HEK293T (cell line): ENCODE results near the gene MIPEP.

ENCODE experiments used
- CTCF ChIA-PET: fragments of 350-600 bp; formaldehyde crosslinking; extraction: SDS; loops from one replicate; lab custom pipeline; 2021; ENCODE audit warnings: antibody characterized with exemption, inconsistent platforms; lab: Yijun Ruan, JAX
- POLR2A ChIA-PET: fragments of 350-600 bp; formaldehyde crosslinking; extraction: SDS; loops from one replicate; lab custom pipeline; 2020; ENCODE audit warnings: antibody characterized with exemption, inconsistent platforms; lab: Yijun Ruan, JAX
- DNase-seq: peaks from one replicate; pipeline ENCODE4 v3.0.0; 2012; ENCODE audit warnings: mixed read lengths; ENCODE audit errors: extremely low spot score
- ARNT ChIP-seq: fragments of 450-650 bp; IDR thresholded peaks from 2 replicates; pipeline ENCODE4 v1.6.1; 2017; ENCODE audit warnings: mild to moderate bottlenecking
- BHLHE40 ChIP-seq: fragments of 450-650 bp; IDR thresholded peaks from 2 replicates; pipeline ENCODE4 v1.6.1; 2016; ENCODE audit warnings: mild to moderate bottlenecking, moderate library complexity, borderline replicate concordance
- CTBP1 ChIP-seq: fragments of 450-650 bp; IDR thresholded peaks from 2 replicates; pipeline ENCODE4 v1.6.1; 2016; ENCODE audit warnings: borderline replicate concordance
- ELF4 ChIP-seq: fragments of 450-650 bp; IDR thresholded peaks from 2 replicates; pipeline ENCODE4 v1.6.1; 2017; ENCODE audit warnings: antibody characterized with exemption
- FOXA1 ChIP-seq: fragments of 450-650 bp; IDR thresholded peaks from 2 replicates; pipeline ENCODE4 v1.6.1; 2016; ENCODE audit warnings: mild to moderate bottlenecking
- FOXK2 ChIP-seq: fragments of 450-650 bp; IDR thresholded peaks from 2 replicates; pipeline ENCODE4 v1.6.1; 2016; ENCODE audit warnings: mild to moderate bottlenecking
- FOXM1 ChIP-seq: fragments of 450-650 bp; IDR thresholded peaks from 2 replicates; pipeline ENCODE4 v1.6.1; 2017; ENCODE audit warnings: mild to moderate bottlenecking, borderline replicate concordance
- HDGF ChIP-seq: fragments of 450-650 bp; IDR thresholded peaks from 2 replicates; pipeline ENCODE4 v1.6.1; 2017; ENCODE audit warnings: antibody characterized with exemption, borderline replicate concordance
- L3MBTL2 ChIP-seq: fragments of 450-650 bp; conservative IDR thresholded peaks from 2 replicates; pipeline ENCODE4 v1.6.1; 2016; ENCODE audit warnings: mild to moderate bottlenecking
- LEF1 ChIP-seq: fragments of 450-650 bp; IDR thresholded peaks from 2 replicates; pipeline ENCODE4 v1.6.1; 2017; ENCODE audit warnings: mild to moderate bottlenecking, borderline replicate concordance
- NFRKB ChIP-seq: fragments of 450-650 bp; IDR thresholded peaks from 2 replicates; pipeline ENCODE4 v1.6.1; 2016; ENCODE audit warnings: mild to moderate bottlenecking, moderate library complexity
- PKNOX1 ChIP-seq: fragments of 450-650 bp; IDR thresholded peaks from 2 replicates; pipeline ENCODE4 v1.6.1; 2016
- SP1 ChIP-seq: fragments of 450-650 bp; IDR thresholded peaks from 2 replicates; pipeline ENCODE4 v1.6.1; 2017
- SUZ12 ChIP-seq: fragments of 450-650 bp; IDR thresholded peaks from 2 replicates; pipeline ENCODE4 v1.6.1; 2016; ENCODE audit warnings: mild to moderate bottlenecking
- TARDBP ChIP-seq: fragments of 450-650 bp; IDR thresholded peaks from 2 replicates; pipeline ENCODE4 v1.6.1; 2016

Gene MIPEP

GRCh38 chr13:23725922-23726321 lies 163.3 kb downstream of the MIPEP start:
- DNase-seq: no peak
- ChIA-PET POLR2A (no interaction called here), CTCF (no interaction called here)

DNA sequence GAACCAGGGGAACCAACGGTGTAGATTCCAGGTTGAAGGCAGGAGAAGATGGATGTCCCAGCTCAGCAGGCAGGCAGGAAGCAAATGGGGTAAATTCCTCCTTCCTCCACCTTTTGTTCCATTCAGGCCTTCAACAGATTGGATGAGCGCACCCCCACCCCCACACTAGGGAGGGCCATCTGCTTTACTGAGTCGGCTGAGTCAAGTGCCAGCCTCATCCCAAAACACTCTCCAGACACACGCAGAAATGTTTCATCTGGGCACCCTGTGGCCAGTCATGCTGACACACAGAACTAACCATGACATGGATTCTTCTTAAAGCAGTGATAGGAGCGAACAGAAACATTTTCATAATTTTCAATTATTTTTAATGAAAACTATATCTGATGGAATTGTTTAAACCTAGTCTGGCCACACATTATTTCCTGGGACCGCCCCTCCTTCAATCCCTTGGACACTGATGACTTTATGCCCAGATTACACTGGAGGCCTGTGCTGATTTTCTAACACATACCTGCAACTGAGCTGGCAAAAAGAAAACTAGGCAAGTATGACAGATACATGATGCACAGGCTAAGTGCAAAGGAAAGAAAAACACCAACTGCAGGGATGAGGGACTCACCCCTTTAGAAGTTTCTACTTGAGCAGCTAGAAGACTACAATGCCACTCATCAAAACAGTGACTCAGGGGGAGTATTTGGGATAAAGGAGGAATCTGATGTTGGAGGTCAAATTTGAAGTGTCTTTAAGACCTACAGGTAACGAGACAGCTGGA lies 164.8 kb downstream of the MIPEP start:
- ChIA-PET CTCF (interaction anchor here (2.3 kb wide), 1 partner anchor 18 kb away, joined by 7 read pairs; no protein-coding TSS in a partner anchor), POLR2A (no interaction called here)
- TF ChIP-seq NFRKB (no peak), ARNT (no peak), TARDBP (no peak), PKNOX1 (no peak)
- no peak for DNase-seq

More at GRCh38 chr13:23725922-23726321, 163.3 kb downstream of the MIPEP start:
- no peak for TF ChIP-seq NFRKB
- TF ChIP-seq ELF4: no peak
- no peak for TF ChIP-seq PKNOX1
- no peak for TF ChIP-seq SP1
- no peak for TF ChIP-seq BHLHE40
- TF ChIP-seq TARDBP: no peak
- no peak for TF ChIP-seq ARNT
- no peak for TF ChIP-seq FOXK2
- no peak for TF ChIP-seq FOXM1
- TF ChIP-seq HDGF: no peak
- no peak for TF ChIP-seq FOXA1

DNA sequence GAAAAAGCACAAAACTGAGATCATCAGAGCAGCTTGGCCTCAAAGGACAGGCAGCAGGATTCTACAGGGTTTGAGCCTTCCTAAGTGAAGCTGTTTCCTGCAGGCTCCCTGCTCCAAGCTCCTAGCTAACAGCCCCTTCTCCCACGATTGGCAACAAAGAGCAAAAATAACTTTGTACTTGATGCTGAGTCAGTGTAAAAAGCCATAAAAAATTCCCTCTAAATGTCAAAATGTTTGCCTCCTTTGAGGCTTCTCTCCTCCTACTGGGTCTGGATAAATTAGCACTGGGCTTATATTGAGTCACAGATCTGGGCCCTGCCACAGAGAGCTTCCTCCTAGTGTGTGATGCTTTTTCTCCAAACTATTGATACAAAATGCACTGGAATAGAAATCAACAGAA lies 165.7 kb downstream of the MIPEP start:
- ChIA-PET CTCF (interaction anchor here (2.3 kb wide), 1 partner anchor 19 kb away, joined by 7 read pairs; no protein-coding TSS in a partner anchor), POLR2A (no interaction called here)
- DNase-seq: no peak
- no peak for TF ChIP-seq NFRKB
- TF ChIP-seq PKNOX1: no peak
- no peak for TF ChIP-seq ELF4
- no peak for TF ChIP-seq FOXA1
- no peak for TF ChIP-seq CTBP1
- TF ChIP-seq LEF1: no peak
- TF ChIP-seq SUZ12: no peak
- no peak for TF ChIP-seq FOXM1
- no peak for TF ChIP-seq HDGF
- TF ChIP-seq TARDBP: no peak
- TF ChIP-seq FOXK2: no peak
- TF ChIP-seq SP1: no peak
- no peak for TF ChIP-seq L3MBTL2

DNA sequence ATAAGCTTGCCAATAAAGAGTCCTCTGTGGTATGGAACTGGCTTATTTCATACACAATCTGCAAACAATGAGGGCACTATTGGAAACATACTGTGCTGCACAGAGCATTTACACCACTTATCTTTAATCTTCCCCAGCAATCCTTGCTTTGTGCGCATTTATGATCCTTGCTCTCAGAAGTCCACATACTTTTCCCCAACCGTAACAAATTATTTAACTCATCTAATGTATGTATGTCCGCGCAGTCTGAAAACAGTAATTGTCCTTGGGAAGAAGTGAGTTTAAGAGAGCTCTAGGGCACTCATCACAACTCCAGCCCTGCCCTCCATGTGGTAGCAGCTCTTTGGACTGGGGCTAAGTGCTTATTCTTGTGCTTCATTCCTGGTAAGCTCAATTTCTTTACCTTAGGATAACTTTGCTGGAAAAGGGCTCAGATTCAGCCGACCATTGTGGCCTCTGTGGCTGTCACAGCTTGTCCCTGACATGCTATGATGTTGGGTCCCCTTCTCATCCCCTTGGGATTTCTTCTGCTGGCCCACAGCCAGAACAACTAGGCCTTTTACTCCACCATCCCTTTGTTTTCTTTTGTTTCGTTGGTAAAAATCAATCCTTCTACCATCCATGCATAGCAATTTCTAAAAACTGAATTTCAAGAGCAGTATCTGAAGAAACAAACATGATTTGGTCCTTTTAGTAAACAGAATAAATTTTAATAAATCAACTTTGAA lies 166.3 kb downstream of the MIPEP start:
- CTCF ChIA-PET: interaction anchor here (0.7 to 2.3 kb wide), 2 partner anchors 19 to 312 kb away, joined by 3 to 7 read pairs; no protein-coding TSS in a partner anchor
- POLR2A ChIA-PET: no interaction called here
- TF ChIP-seq SUZ12 (no peak), ELF4 (no peak), L3MBTL2 (no peak), FOXA1 (no peak)
- no peak for DNase-seq

- TF ChIP-seq FOXK2: no peak
- no peak for TF ChIP-seq ELF4
- no peak for TF ChIP-seq SP1
- no peak for TF ChIP-seq FOXM1
- ChIA-PET POLR2A (no interaction called here), CTCF (no interaction called here)
- DNase-seq: no peak
These were observed 170.2 kb downstream of the MIPEP start for GRCh38 chr13:23718996-23719395.

- ChIA-PET POLR2A (no interaction called here), CTCF (no interaction called here)
- no peak for DNase-seq
- TF ChIP-seq PKNOX1 (no peak), L3MBTL2 (no peak), ARNT (no peak), FOXM1 (no peak), CTBP1 (no peak), SP1 (no peak), HDGF (no peak), FOXA1 (no peak), SUZ12 (no peak), BHLHE40 (no peak), TARDBP (no peak), LEF1 (no peak)
These were observed 172.8 kb downstream of the MIPEP start for GRCh38 chr13:23716401-23716800.
